Cerebellar cortex (tissue), 1 donor: ENCODE measurements around the gene EXOC2.

ENCODE experiments used
- DNase-seq: peaks from one replicate; pipeline ENCODE4 v3.0.0-alpha.2; 2015; ENCODE audit warnings: low spot score

EXOC2 gene

DNA sequence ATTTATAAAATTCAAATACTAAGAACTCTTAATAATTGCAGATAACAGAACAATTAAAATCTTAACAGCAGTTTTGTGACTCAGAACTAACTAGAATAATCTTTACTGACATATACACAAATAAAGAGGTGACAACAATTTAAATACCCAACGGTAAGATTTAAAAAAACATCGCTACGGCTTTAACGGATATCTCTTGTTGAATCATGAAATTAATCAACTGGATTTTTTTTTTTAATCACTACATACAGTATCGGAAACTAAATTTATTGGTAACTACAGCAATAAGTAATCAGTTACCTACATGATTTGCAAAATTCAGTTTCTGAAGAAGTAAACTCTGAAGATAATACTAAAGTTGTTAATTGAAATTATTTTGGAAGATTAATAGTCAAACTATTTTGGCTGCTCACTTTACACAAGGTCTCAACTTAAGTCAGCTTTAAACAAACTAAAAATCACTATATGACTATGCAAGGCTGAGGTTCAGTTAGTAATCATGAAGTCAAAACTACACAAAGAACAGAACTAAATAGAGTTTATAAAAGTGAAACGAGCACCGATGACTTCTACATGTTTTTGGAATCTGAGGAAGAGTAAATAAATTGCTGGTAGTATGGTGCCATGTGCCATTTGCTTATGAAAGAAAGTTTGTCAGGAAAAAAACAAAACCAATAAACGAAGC lies 164.8 kb downstream of the EXOC2 start:
- no peak for DNase-seq

DNA sequence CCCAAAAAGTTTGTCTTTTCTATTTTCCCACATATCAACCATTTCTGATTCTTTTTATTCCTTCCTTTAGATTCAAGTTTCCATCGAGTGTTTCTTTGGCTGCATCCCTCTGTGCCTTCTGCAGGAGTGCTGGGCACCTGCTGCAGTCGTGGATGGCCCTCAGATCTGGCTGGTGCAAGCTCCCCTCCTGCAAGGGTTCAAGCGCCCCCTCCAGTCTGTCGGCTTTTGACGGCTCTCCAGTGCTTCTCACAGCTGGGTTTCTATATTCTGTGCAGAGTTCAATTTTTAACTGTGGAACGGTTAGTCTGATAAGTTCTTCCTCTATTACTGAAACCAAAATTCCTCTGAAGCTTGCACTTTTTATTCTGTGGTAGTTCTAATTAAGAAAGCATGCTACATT lies 168.1 kb downstream of the EXOC2 start:
- no peak for DNase-seq

DNA sequence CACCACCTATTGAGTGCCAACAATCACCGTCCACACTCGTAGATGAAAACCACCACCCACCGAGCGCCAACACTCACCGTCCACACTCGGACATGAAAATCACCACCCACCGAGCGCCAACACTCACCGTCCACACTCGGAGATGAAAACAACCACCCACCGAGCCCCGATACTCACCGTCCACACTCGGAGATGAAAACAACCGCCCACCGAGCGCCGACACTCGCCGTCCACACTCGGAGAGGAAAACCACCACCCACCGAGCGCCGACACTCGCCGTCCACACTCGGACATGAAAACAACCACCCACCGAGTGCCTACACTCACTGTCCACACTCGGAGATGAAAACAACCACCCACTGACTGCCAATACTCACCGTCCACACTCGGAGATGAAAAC lies 172.1 kb downstream of the EXOC2 start:
- DNase-seq, result no peak

DNA sequence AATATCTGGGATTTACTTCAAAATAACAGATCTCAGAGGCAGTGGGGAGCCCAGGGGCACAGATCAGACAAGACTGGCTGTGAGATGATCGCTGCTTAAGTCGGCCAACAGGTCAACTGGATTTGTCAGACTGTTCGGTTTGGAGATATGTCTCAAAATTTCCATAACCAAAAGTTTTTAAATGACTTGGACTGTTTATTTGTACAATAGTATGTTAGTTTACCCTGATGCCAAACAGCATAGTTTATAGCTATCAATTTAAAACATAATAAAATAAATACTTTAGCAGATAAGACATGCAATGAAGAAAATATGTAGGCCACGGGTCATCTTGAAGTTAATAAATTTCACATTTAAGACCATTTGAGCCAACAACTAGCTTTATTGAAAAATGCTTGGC lies 174.7 kb downstream of the EXOC2 start:
- no peak for DNase-seq

DNA sequence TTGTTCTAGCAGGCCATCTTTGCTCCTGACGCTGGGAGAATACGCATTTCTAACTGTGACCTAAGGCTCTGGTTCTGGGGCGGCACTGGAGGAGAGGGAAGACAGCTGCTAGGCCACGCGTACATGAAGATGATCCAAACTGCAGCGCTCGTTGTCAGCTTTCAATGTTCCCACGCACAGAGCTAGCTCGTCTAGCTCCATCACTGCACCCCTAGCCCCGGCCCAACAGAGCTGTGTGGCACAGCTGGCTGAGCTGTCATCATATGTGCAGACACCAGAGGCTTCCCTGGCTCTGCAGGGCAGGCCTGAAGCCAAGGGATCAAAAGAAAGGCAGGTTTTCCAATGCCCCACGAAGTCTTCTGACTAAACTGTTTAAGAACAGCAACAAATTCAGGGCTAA lies 176.7 kb downstream of the EXOC2 start:
- no peak for DNase-seq

DNA sequence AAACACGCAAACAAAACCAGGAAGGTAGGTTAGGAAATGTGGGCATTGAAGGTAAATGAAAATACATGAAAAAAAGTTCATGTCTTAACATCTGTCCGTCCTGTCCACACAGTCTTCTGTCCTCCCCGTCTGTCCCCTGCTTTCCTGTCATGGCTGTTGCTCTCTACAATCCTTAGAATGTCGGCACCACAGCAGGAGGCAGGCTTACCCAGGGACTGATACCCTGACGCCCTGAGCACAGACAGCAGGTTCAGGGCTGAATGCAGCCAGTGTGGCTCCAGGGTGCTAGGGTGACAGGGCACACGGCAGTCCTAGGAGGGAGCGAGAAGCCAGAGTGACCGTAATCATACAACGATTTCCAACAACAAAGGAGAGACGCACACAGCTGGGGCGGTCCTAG lies 177.7 kb downstream of the EXOC2 start:
- no peak for DNase-seq

DNA sequence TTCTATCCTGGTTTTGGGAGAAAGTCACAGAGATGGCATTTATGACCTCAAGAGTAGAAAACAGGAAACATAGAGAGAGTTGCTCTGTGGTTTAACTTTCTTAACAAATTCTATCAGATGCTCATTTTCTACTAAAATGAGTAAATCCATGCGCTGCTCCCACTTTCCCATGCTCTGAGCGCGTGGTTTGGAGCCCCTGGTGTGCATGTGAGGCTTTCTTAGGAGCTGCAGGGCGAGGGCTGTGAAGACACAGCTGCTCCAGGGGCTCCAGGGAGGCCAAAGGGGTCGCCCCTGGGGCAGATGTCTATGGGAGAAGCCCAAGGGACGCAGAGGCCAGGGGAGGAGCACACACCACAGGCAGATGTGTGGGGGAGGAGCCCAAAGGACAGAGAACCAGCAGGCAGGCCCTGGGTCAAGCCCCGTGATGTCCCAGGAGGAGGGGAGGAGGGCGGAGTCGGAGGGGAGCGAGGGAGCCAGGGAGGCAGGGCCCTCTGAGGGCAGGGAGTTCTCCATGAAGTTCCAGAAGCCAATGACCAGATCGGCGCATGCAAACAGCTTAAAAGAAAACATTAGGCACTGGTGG lies 178.5 kb downstream of the EXOC2 start:
- DNase-seq, result no peak

DNA sequence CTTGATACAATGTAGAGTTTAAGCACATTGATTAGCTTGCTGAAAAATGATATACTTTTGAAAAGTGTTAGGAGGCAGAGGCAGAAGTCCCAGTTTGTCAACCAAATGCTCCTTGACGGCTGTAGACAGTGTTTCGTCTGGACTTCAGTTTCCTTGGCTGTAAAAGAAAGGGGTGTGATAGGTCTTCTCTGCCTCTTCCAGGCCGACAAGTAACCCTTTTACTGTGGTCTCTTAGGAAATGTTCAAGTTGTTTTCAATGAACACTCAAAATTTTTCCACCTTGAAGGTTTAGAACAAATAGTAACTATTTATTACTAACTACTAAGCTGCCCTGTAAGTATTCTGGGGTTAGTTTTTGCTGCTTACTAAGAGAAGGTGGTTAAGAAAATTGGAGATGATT lies 179.0 kb downstream of the EXOC2 start:
- DNase-seq, result no peak

DNA sequence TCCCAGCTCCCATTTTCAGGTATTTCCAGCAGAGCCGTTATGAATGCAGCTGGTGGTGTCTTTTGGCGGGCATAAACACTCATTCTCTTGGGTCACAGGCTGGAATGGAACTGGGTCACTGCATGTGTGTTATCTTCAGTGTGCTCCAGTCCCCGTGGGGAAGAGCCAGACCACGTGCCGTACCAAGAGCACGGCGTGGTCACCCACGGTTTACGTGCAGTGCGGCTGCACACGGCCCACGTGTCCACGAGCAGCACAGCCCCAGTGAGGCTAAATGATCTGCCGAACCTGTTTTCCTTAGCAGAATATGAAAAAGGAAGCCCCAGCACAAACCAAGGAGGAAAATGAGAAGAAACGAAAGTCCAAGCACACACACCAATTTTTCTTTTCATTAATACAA lies 179.9 kb downstream of the EXOC2 start:
- DNase-seq, result no peak

DNA sequence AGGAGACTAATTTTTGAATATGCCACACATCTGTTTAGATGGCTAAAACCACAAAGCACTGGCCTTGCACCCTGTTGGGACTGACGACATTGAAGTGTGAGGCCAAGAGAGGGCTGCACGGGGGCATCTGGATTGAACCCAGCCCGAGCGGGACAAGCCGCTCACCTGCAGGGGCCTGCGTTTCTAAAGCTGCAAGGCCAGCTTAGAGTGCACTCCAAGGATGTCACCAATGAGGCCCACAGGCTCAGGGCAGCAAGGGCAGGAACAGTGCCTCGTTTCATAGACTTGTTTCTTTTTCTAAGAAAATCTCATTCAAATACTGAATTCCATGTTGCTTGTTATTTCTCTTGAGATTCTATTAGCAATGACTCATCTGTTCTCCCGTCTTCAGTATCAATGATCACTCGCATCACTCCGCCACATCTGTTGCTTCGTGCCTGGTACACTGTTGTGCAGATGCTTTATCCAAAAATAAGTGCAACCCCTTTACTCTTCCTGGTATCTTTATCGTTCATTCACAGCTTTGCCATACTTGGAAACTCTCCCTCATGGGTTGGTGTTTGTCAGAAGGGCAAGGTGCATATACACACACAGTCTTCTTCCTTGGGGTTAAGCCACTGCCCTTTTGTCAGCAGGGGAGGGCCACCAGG lies 181.3 kb downstream of the EXOC2 start:
- no peak for DNase-seq

DNA sequence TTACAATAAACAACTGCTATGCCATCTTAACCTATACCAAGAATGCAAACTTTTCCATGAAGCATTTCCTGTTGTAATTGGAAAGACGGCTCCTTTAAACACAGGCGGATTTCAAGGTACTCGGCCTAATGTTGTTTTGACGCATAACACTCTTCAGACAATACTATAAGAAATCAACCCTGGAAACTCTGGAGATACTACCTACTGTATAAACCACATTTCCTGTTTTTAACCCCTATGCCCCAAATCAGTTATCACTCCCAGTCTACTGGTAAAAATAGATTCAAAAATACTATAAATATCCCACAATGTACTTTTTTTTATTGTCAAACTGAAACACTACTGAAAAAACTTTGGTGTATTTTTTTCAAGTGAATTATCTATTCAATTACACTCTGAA lies 183.3 kb downstream of the EXOC2 start:
- DNase-seq, result no peak

DNA sequence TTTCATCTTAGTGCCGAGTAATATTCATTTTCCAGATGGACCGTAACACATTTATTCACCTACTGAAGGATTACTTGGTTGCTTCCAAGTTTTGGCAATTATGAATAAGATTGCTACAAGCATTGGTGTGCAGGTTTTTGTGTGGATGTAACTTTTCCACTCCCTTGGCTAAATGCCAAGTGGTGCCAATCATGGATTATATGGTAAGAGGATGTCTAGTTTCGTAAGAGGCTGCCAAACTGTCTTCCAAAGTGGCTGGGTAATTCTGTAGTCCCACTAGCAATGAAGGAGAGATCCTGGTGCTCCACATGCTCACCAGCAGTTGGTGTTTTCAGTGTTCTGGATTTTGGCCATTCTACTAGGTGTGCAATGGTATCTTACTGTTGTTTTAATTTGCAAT lies 184.3 kb downstream of the EXOC2 start:
- DNase-seq, result no peak

DNA sequence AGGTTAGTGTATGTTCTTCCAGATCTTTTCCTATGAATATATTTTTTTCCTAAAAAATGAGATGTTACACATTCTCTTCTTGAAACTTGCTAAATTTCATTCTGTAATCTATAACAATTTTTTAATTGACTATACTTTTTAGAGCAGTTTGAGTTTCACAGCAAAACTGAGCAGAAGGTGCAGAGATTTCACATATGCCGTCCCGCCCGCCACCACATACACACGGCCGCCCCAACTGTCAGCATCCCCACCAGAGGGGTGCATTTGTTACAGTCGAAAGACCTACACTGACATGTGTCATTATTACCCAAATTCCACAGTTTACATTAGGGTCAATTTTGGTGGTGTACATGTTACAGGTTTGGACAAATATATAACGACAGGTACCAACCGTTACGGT lies 184.9 kb downstream of the EXOC2 start:
- DNase-seq, result no peak

DNA sequence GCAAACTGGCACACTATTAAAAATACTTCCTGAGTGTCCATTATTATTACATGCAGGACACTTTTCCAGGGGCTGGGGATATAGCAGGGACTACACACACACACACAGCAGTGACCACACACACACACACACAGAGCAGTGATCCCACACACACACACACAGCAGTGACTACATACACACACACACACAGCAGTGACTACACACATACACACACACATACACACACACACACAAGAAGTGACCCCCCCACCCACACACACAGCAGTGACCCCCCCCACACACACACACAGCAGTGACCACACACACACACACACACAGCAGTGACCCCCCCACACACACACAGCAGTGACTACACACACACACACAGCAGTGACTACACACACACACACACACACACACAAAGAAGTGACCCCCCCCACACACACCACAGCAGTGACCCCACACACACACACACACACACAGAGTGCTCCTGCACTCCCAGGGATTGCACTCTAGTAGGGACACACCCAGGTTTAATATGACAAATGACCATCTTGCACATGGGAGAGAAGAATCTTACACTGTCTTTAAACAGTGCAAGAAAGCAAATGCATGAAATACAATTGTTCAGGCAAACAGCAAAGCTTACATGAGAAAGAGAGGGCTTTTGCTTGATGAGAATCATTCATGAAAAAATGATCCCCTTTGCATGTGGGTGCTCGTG lies 185.9 kb downstream of the EXOC2 start:
- DNase-seq, result no peak

DNA sequence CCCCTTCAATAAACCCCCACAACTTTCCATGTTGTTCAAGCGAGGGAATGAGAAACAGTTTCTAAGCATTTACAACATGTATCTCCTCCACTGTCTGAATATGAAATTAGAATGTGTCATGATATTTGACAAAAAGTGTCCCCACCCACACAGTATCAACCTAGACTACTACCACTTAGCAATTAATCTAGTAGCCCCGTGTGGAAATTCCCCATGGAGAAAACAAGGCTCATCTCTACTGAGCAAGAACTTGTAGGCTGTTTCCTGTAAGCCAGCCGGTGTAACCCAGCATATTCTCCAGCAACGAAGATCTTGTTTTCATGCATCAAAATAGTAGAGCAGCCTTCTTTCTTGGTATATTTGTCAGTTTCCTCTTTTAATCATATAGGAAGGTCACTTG lies 186.4 kb downstream of the EXOC2 start:
- DNase-seq, result no peak

DNA sequence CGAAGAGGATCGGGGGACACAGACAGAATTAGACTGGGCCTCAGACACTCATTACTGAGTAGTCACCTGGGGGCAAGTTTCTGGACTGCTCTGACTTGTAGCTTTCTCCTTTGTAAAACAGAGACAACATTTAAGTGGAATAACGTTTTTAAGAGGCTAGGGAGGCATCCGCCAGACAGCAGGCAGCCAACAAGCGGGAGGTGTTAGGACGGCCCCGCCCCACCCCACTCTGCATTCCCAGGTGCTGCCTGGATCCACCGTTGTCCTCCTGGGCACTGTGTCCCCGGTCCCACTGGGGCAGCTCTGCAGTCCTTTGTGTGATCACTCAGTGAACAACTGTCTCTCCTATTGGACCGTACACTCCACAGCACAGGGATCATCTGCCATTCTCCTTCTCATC lies 187.6 kb downstream of the EXOC2 start:
- DNase-seq, result no peak

DNA sequence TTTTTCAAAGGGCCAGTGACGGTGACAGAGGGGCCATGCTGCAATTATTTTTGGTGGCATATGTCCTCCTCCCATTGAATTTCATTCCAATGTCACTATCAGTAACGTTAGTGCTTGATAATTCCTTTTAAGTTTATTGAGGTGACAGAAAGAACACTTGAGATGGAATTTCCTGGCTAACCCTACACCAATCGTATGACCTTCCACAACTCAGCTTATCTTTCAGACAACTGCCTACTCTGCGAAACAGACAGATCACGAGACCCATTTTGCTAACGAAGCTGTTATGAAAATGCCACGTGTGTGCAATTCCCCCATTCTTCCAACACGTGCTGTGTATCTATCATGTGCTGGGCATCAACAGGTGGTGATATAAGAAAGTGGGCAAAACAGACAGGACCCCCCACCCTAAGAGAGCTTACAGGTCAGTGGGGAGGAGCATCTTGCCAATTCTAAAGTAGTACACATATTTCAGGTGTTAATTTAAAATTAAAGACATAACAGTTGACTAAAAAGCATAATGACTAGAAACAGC lies 188.4 kb downstream of the EXOC2 start:
- DNase-seq, result no peak

DNA sequence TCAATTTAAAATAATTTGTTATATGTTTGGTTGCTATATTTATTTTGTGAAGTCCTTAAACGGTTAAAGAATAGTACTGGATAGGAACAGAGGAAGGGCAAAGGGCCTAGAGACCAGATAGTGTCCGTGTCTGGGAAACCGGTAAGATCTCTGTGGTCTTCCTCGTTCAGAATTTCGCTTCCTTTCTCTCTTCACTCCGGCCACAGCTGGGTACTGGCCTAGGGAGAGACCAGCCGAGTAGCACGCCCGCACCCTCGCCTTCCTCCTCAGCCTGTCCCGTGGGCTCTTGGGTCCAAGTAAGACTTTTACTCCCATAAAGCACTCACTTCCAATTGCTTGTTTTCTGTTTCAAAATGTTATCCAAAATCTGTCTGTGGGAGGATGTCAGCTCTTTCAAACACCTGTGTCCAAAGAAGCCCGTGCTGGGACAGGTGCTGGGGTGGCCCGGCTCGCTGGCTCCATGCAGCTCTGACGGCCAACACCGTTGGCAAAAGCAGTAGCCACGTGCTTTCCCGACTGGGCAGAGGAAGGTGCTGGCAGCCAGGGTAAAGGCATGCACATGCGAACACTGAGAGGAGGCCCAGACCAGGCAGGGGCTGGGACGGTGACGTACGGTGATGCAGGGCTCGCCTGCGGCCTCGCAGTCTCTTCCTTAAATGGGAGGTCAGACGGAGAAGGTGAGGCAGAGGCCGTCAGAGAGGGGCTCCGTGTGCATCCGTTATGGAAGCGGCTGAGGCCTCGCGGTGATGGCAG lies 189.2 kb downstream of the EXOC2 start:
- DNase-seq, result no peak

DNA sequence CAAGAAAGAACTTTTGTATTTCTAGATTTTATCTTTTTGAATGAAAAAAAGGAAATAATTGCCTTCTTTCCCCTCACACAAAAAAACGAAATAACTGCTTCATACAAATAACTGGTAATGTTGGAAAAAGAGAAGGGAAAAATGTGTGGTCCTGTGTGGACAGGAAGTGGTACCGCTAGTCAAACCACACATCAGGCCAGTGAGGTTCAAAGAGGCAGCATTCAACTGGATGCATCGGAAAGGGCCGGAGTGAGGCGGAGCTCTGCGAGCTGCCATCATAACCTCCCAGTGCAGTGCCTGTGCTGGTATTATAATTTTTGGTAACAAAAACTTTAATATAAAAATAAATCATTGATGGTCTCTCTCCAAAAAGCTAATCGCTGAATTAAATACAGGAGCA lies 190.2 kb downstream of the EXOC2 start:
- no peak for DNase-seq

DNA sequence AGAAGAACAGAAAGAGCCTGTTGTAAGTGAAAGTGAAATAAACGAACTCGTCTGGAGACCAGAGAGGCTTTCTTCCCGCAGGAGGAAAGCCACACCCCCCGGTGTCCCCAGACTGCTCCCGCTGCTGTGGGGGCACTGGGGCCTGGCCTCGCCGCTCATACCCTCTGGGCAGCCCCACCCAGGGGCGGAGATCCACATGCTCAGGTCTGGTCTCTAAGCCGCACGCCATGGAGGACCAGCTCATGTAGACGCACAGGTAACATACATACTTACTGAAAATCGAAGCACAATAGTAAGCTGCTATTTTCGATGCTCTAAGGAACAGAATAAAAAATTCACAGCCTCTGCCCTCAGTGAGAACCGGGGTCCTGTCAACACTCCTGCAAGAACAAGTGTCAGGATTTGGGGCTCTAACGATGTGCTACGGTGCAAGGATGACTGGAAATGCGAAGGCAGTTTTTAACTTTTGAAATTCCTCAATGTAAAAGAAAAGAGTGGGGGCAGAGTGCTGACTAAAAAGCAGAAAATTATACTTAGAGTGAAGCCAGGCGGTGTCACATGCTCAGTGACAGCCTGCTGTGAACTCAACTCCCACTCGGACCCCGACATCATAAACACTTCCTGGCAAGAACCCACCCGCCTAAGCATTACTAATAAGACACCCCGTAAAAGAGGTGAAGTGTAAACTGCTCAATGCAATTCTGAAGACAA lies 190.9 kb downstream of the EXOC2 start:
- DNase-seq, result no peak

DNA sequence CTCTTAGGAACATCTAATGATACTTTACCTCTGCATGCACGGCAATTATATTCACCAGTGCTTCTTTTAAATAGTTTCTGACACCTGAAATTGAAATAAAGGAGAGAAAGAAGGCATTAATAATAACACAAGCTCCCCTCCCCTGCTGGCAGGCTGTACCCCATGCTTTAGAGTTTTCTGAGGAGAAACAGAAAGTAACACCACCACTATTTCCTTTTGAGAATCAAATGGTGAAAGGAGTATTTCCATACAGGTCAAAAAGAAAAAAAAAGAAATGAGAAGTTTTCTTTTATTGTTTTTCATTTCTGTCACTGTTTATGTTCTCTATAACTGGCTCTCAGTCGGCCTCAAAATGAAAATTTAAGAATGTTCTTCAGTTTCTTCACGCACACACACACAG lies 193.3 kb downstream of the EXOC2 start:
- no peak for DNase-seq
